HCT116 (cell line): ENCODE measurements around the gene IL26.

ENCODE experiments used
- EZH2 ChIP-seq: fragments of 200-600 bp; sonication (generic); IDR thresholded peaks from 2 replicates; pipeline ENCODE4 v1.6.1; 2017; ENCODE audit warnings: antibody characterized with exemption, mixed run types
- EZH2phosphoT487 ChIP-seq: fragments of 200-600 bp; IDR thresholded peaks from 2 replicates; pipeline ENCODE4 v1.6.1; 2018; ENCODE audit warnings: antibody characterized with exemption, borderline replicate concordance
- FOSL1 ChIP-seq: IDR thresholded peaks from 2 replicates; pipeline ENCODE4 v1.6.1; 2012; ENCODE audit warnings: low read depth
- POLR2A ChIP-seq: IDR thresholded peaks from 2 replicates; pipeline ENCODE4 v1.7.0; 2011; ENCODE audit warnings: borderline replicate concordance; ENCODE audit not compliant: insufficient read depth, insufficient read length; ENCODE audit errors: extremely low read depth
- POLR2AphosphoS5 ChIP-seq: IDR thresholded peaks from 2 replicates; pipeline ENCODE4 v1.6.1; 2011; ENCODE audit warnings: mild to moderate bottlenecking, low read depth, low read length, moderate library complexity
- SIN3A ChIP-seq: IDR thresholded peaks from 2 replicates; pipeline ENCODE4 v1.6.1; 2012; ENCODE audit warnings: low read depth
- TCF7L2 ChIP-seq: IDR thresholded peaks from 2 replicates; pipeline ENCODE4 v1.7.0; 2011; ENCODE audit warnings: borderline replicate concordance, inconsistent platforms; ENCODE audit not compliant: insufficient read depth, insufficient read length; ENCODE audit errors: extremely low read depth
- TF ChIP-seq, protein P1 (sequence below): IDR thresholded peaks from 2 replicates; pipeline ENCODE4 v1.6.1; 2011; ENCODE audit warnings: mild to moderate bottlenecking, low read length, moderate library complexity; ENCODE audit not compliant: insufficient replicate concordance; ENCODE audit errors: extremely low read depth
- TF ChIP-seq, protein P2 (sequence below): IDR thresholded peaks from 2 replicates; pipeline ENCODE4 v1.6.1; 2012; ENCODE audit warnings: low read depth
- TF ChIP-seq, protein P3 (sequence below): IDR thresholded peaks from 2 replicates; pipeline ENCODE4 v1.6.1; 2012
- TF ChIP-seq, protein P4 (sequence below), 3 experiments: fragments of 200-600 bp in 1 of 3; sonication (generic) in 1 of 3; IDR thresholded peaks in 2 of 3; conservative IDR thresholded peaks in 1 of 3; 2 replicates each; pipeline ENCODE4 v1.5.1; 2012 to 2017; ENCODE audit warnings: low read depth in 2 of 3, low read length in 2 of 3, antibody characterized with exemption in 1 of 3, borderline replicate concordance in 1 of 3, control low read depth in 1 of 3, mild to moderate bottlenecking in 1 of 3, mixed read lengths in 1 of 3, mixed run types in 1 of 3, moderate library complexity in 1 of 3; ENCODE audit not compliant: insufficient read depth in 1 of 3

DNA sequence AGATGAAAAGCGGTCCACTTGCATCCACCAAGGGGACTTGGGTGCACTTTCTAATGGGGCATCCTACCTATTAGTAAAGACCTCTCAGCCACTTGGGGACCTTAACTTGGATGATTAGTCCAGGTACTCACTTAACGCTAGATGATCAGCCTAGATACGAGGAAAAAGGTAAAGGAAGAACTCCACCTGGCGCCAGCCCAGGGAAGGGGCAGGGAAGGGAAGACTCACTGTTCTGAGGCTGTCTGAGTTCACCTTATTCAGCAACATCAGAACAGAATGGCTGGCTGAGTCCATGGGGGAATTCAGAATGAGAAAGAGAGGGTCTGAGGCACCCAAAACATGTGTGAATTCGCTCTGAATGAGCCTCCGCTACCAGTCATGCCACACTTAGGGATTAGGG, 20.7 kb upstream of the IL26 start:
- TF ChIP-seq SIN3A (no peak), POLR2A (no peak), EZH2 (no peak), FOSL1 (no peak), TCF7L2 (no peak), POLR2AphosphoS5 (no peak), EZH2phosphoT487 (no peak)
- TF ChIP-seq, protein P1, sequence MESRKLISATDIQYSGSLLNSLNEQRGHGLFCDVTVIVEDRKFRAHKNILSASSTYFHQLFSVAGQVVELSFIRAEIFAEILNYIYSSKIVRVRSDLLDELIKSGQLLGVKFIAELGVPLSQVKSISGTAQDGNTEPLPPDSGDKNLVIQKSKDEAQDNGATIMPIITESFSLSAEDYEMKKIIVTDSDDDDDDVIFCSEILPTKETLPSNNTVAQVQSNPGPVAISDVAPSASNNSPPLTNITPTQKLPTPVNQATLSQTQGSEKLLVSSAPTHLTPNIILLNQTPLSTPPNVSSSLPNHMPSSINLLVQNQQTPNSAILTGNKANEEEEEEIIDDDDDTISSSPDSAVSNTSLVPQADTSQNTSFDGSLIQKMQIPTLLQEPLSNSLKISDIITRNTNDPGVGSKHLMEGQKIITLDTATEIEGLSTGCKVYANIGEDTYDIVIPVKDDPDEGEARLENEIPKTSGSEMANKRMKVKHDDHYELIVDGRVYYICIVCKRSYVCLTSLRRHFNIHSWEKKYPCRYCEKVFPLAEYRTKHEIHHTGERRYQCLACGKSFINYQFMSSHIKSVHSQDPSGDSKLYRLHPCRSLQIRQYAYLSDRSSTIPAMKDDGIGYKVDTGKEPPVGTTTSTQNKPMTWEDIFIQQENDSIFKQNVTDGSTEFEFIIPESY, result no peak
- TF ChIP-seq, protein P2, sequence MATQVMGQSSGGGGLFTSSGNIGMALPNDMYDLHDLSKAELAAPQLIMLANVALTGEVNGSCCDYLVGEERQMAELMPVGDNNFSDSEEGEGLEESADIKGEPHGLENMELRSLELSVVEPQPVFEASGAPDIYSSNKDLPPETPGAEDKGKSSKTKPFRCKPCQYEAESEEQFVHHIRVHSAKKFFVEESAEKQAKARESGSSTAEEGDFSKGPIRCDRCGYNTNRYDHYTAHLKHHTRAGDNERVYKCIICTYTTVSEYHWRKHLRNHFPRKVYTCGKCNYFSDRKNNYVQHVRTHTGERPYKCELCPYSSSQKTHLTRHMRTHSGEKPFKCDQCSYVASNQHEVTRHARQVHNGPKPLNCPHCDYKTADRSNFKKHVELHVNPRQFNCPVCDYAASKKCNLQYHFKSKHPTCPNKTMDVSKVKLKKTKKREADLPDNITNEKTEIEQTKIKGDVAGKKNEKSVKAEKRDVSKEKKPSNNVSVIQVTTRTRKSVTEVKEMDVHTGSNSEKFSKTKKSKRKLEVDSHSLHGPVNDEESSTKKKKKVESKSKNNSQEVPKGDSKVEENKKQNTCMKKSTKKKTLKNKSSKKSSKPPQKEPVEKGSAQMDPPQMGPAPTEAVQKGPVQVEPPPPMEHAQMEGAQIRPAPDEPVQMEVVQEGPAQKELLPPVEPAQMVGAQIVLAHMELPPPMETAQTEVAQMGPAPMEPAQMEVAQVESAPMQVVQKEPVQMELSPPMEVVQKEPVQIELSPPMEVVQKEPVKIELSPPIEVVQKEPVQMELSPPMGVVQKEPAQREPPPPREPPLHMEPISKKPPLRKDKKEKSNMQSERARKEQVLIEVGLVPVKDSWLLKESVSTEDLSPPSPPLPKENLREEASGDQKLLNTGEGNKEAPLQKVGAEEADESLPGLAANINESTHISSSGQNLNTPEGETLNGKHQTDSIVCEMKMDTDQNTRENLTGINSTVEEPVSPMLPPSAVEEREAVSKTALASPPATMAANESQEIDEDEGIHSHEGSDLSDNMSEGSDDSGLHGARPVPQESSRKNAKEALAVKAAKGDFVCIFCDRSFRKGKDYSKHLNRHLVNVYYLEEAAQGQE, result no peak
- TF ChIP-seq, protein P3, sequence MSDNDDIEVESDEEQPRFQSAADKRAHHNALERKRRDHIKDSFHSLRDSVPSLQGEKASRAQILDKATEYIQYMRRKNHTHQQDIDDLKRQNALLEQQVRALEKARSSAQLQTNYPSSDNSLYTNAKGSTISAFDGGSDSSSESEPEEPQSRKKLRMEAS, result no peak
- TF ChIP-seq, protein P4, sequence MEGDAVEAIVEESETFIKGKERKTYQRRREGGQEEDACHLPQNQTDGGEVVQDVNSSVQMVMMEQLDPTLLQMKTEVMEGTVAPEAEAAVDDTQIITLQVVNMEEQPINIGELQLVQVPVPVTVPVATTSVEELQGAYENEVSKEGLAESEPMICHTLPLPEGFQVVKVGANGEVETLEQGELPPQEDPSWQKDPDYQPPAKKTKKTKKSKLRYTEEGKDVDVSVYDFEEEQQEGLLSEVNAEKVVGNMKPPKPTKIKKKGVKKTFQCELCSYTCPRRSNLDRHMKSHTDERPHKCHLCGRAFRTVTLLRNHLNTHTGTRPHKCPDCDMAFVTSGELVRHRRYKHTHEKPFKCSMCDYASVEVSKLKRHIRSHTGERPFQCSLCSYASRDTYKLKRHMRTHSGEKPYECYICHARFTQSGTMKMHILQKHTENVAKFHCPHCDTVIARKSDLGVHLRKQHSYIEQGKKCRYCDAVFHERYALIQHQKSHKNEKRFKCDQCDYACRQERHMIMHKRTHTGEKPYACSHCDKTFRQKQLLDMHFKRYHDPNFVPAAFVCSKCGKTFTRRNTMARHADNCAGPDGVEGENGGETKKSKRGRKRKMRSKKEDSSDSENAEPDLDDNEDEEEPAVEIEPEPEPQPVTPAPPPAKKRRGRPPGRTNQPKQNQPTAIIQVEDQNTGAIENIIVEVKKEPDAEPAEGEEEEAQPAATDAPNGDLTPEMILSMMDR (IDR thresholded peaks at IDR 0.05 in 2 of 3, conservative IDR thresholded peaks at IDR 0.05 in 1 of 3; ENCODE audit: borderline replicate concordance in 1 of 3, insufficient read depth in 1 of 3, low read depth in 2 of 3, low read length in 2 of 3), result no peak
